ENCODE data around the gene GUCY1A2. TPM values are rescaled to one million over a fixed set of nuclear protein-coding genes. Genes with fewer than 3 reads are reported as not detected.

GUCY1A2 gene
- total and polyA plus RNA-seq, 2 donors (not counting 3 experiments of a cell fraction or from before 2014, with no cell fraction given) = 0.02 to 0.03 TPM

GRCh38 chr11:107009190-107009589 is 9.1 kb downstream of the GUCY1A2 start:
- CTCF ChIA-PET = no interaction called here

More at GRCh38 chr11:107009190-107009589, 9.1 kb downstream of the GUCY1A2 start:
- Histone ChIP-seq H3K9ac (replicated peaks; ENCODE audit: extremely low read depth, insufficient read depth, low read length) (no peak overlapping the region), H4K20me1 (replicated peaks; ENCODE audit: control insufficient read depth, extremely low read depth, insufficient read depth, low read length) (no peaks in the 10 kb centered on the region), H3K79me2 (ENCODE audit: control insufficient read depth, insufficient read depth, low read length) (no peaks in the 10 kb centered on the region), H2AFZ (ENCODE audit: low read depth, low read length) (no peak overlapping the region), H3K4me3 (replicated peaks in 1 of 3; ENCODE audit: insufficient read depth in 1 of 3, low read depth in 1 of 3, low read length in 3 of 3) (no peak overlapping the region), H3K27me3 (ENCODE audit: control insufficient read depth in 2 of 2, insufficient read depth in 2 of 2, low read length in 2 of 2) (no peaks in the 10 kb centered on the region), H3K9me1 (replicated peaks; ENCODE audit: control insufficient read depth, extremely low read depth, insufficient read depth, low read length) (no peaks in the 10 kb centered on the region), H3K4me1 (ENCODE audit: control insufficient read depth, extremely low read depth, insufficient read depth, low read length) (no peaks in the 10 kb centered on the region), H3K4me2 (ENCODE audit: insufficient read depth, low read length) (no peak overlapping the region), H3K27ac (ENCODE audit: insufficient read depth, low read depth, low read length) (no peak overlapping the region), H3K9me3 (replicated peaks; ENCODE audit: control insufficient read depth, insufficient read depth, low read length) (no peaks in the 10 kb centered on the region), H3K36me3 (ENCODE audit: control insufficient read depth in 2 of 2, extremely low read depth in 1 of 2, insufficient read depth in 2 of 2, low read length in 2 of 2) (no peaks in the 10 kb centered on the region)
- intact Hi-C loops (cut with micrococcal nuclease) (no loop called here), dilution Hi-C loops (cut with MboI; ENCODE audit: extremely low pct_ligation_motif_present, low sequenced_read_pairs) (no loop called here)
- DNase-seq (ENCODE audit: low read depth, low spot score) = no peak
- TF ChIP-seq, protein P1, sequence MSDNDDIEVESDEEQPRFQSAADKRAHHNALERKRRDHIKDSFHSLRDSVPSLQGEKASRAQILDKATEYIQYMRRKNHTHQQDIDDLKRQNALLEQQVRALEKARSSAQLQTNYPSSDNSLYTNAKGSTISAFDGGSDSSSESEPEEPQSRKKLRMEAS (IDR thresholded peaks at IDR 0.05; ENCODE audit: insufficient read depth, insufficient read length) = no peak
- TF ChIP-seq EZH2 (IDR thresholded peaks at IDR 0.05; ENCODE audit: borderline replicate concordance, low read depth, low read length, severe bottlenecking) (no peak), POLR2A (IDR thresholded peaks at IDR 0.05; ENCODE audit: low read depth, low read length) (no peak), GATA2 (IDR thresholded peaks at IDR 0.05; ENCODE audit: insufficient read depth, insufficient read length, low read depth, low read length) (no peak), MYC (IDR thresholded peaks at IDR 0.05; ENCODE audit: low read depth, low read length) (no peak), JUN (IDR thresholded peaks at IDR 0.05; ENCODE audit: borderline replicate concordance, insufficient read depth, insufficient read length, low read depth) (no peak), CTCF (IDR thresholded peaks at IDR 0.05; ENCODE audit: extremely low read depth in 1 of 2, insufficient read depth in 1 of 2, low read depth in 1 of 2, low read length in 2 of 2) (no peak), POLR2AphosphoS5 (IDR thresholded peaks at IDR 0.05; ENCODE audit: insufficient read depth, low read depth, low read length) (no peak), FOS (IDR thresholded peaks at IDR 0.05; ENCODE audit: borderline replicate concordance, insufficient read depth, low read length) (no peak)
- FAIRE-seq = no peak
- POLR2A ChIA-PET = no interaction called here
- no TSS peak for BruUV-seq (replicated peaks)
